ENCODE results near the gene CARD19.

Gene CARD19

DNA sequence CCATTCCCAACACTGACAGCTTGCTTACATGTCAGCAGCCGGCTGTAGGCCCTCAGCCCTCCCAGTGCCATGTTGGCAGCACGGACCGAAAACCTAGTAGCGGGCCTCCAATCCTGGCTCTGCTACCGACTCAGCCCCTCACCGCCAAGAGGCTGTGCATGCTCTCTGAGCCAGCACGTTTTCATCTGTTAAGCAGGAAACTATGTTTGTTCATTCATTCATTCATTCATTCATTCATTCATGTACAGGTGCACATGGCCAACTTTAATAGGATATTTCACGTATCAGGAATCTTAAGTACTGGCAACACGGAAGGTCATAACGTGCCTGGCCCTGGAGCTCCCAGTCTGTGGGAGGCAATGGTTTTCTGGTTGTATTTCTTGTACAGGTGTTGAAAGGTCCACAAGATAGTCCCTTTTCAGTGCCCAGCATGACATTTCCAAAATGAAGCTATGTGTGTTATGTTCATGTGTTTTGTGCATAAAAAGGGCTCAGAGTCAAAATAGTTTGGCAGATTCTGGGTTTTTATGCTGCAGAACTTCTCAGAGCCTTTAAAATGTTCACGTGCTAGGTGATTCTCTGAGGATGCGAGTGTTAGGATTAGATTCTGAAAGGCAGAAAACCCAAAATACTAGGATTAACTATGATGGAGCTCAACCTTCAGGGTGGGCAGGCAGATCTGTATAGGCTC lies 19.8 kb upstream of the CARD19 start:
- TF ChIP-seq POLR2A (IDR thresholded peaks at IDR 0.05; ENCODE audit: low read depth, low read length), result no peak
- DNase-seq (ENCODE audit: insufficient read length, low spot score) (no peak), FAIRE-seq (no peak)

DNA sequence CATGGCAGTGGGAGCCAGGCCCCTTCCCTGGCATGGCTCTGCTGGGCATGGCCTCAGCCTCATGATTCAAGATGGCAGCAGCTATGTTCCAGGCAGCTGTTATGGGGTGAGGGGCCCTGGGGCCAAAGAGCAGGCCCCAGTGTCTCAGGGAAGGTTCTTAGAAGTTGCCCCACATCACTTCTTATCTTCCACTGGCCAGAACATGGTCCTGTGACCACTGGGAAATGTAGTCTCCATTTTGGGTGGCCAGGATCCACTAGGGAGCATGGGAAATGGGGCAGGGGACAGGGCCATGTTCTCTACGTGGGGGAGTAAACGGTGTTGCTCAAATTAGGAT lies 19.3 kb upstream of the CARD19 start:
- no peak for TF ChIP-seq POLR2A (IDR thresholded peaks at IDR 0.05; ENCODE audit: low read depth, low read length)
- FAIRE-seq (no peak), DNase-seq (ENCODE audit: insufficient read length, low spot score) (no peak)

DNA sequence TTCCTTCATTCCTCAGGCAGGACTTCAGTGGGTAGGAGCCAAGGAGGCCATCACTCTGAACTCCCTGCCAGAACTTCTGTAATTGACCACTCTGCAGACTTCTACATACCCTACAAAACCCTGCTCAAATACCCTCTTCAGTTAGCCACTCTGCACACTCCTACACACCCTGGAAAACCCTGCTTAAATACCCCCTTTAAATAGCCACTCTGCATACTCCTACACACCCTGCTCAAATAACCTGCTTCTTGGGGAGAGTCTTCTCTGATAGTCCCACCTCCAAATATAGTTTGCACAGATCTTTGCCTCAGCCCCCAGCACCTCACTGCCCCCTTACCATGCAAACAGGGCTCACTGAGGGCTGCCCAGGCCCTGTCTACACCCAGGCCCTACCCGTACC lies 18.6 kb upstream of the CARD19 start:
- no peak for TF ChIP-seq POLR2A (IDR thresholded peaks at IDR 0.05; ENCODE audit: low read depth, low read length)
- DNase-seq (ENCODE audit: insufficient read length, low spot score), result no peak
- FAIRE-seq, result no peak

DNA sequence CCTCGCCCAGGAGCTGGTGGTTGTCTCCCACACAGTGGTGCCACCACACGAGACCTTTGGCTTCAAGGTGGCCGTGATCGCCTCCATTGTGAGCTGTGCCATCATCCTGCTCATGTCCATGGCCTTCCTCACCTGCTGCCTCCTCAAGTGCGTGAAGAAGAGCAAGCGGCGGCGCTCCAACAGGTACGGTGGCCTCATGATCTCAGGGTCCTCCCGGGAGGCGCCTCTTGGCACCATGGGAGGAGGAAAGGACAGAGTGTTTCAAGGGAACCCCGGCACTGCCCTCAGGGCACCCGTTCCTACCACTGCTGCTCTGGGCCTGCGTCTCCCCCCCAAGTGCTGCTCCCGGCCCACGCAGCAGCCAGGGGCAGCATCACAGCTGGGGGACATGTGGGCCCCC lies 18.2 kb upstream of the CARD19 start:
- no peak for DNase-seq (ENCODE audit: insufficient read length, low spot score)
- no peak for FAIRE-seq

DNA sequence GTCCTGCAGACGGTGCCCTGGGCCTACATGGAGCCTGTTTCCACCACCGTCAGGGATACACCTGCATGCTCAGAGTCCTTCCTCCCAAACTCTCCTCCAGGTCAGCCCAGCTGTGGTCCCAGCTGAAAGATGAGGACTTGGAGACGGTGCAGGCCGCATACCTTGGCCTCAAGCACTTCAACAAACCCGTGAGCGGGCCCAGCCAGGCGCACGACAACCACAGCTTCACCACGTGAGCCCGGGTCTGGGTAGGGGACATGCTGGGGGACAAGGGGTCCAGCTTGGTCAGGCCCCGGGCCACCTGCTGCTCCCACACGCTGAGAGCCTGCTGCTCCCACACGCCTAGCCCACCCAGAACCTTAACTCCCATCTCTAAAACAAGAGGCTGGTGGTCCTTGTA lies 16.6 kb upstream of the CARD19 start:
- no peak for TF ChIP-seq POLR2A (IDR thresholded peaks at IDR 0.05; ENCODE audit: low read depth, low read length)
- DNase-seq (ENCODE audit: insufficient read length, low spot score) (no peak), FAIRE-seq (no peak)

More for the DNA sequence above, 18.2 kb upstream of the CARD19 start:
- TF ChIP-seq POLR2A (IDR thresholded peaks at IDR 0.05; ENCODE audit: low read depth, low read length), result no peak

DNA sequence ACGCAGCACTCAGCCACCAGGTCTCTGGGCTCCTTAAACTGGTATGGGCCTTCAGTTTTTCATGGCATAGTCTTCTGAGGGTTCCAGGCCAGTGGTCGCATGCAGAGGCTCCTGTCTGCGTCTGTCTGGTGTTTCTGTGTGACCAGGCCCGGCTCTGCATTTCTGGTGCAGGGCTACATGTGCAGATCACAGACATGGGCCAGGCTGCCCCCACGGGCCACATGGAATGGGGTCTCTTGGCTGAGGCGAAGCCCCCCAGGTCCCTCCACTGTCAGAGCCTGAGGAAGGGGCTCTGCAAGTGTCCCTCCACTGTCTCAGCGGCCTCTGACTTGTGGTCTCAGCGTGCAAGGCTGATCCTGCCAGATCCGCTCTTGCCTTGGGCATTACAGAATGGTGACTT lies 15.6 kb upstream of the CARD19 start:
- DNase-seq (ENCODE audit: insufficient read length, low spot score) (no peak), FAIRE-seq (no peak)
- no peak for TF ChIP-seq POLR2A (IDR thresholded peaks at IDR 0.05; ENCODE audit: low read depth, low read length)

DNA sequence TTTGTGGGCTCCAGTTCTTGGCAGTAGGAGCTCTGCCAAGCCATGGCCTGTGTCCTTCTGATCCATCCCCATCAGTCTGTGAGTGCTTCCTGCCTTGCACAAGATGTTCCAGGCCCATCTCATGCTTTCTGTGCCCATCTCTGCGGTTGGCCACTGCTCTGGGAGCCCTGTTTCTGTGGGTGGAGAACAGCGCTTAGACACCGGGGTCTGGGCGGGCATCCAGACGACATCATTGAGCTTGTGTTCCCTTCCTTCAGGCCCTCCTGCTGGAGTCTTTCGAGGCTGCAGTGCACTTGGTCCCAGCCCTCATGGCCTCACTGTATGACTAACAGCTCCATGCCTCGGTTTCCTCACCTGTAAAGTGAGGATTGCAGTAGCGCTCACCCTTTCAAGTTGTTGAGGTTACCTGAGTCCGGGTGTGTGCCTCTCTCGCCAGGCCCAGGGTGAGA lies 14.9 kb upstream of the CARD19 start:
- no peak for FAIRE-seq
- TF ChIP-seq POLR2A (IDR thresholded peaks at IDR 0.05; ENCODE audit: low read depth, low read length), result no peak
- DNase-seq (ENCODE audit: insufficient read length, low spot score), result no peak

DNA sequence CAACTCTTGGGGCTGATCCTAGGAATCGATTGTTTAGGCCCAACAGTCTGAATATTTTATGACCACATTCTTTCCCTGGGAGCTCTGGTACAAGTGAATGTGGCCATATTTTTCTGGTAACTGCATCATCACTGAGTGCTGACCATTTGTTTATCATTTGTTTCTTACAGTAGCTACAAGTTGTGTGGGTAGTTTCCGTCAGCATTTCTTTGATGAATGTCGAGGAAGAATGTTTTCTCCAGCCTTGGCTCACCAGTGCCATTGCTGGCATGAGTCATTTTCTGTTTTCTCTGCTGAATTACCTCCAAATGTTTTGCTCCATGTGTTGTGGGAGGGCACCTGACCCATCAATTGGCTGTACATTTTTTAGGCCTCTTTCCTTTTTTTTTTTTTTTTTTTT lies 14.1 kb upstream of the CARD19 start:
- no peak for TF ChIP-seq POLR2A (IDR thresholded peaks at IDR 0.05; ENCODE audit: low read depth, low read length)
- DNase-seq (ENCODE audit: insufficient read length, low spot score) (no peak), FAIRE-seq (peak; percentile 73)

DNA sequence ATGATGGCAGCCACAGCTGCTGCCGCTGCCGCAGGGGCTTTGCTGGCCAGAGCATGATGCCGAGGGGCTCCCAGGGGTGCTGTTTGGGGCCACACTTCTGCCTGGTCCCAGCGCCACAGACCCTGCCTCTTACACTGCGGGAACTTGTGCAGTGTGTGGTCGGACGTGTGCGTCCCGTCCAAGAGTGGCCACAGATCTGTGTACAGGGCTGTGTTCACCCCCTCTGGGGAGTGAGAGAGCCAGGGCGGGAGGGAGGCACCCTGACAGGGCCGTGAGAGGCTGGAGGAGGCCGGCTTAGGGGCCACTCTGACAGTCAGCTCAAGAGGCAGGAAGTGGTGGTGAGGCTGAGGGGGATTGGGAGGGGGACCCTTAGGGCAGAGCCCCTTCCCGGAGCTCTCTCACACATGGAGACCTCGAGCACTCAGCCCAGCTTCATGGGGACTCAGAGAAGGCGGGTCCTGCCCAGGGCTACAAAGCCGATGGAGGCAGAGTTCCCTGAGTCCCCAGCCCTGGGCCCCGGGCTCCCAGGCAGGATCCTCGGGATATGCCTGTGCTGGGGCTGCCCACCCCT lies 13.1 kb upstream of the CARD19 start:
- FAIRE-seq (no peak), DNase-seq (ENCODE audit: insufficient read length, low spot score) (no peak)
- TF ChIP-seq POLR2A (IDR thresholded peaks at IDR 0.05; ENCODE audit: low read depth, low read length), result no peak

DNA sequence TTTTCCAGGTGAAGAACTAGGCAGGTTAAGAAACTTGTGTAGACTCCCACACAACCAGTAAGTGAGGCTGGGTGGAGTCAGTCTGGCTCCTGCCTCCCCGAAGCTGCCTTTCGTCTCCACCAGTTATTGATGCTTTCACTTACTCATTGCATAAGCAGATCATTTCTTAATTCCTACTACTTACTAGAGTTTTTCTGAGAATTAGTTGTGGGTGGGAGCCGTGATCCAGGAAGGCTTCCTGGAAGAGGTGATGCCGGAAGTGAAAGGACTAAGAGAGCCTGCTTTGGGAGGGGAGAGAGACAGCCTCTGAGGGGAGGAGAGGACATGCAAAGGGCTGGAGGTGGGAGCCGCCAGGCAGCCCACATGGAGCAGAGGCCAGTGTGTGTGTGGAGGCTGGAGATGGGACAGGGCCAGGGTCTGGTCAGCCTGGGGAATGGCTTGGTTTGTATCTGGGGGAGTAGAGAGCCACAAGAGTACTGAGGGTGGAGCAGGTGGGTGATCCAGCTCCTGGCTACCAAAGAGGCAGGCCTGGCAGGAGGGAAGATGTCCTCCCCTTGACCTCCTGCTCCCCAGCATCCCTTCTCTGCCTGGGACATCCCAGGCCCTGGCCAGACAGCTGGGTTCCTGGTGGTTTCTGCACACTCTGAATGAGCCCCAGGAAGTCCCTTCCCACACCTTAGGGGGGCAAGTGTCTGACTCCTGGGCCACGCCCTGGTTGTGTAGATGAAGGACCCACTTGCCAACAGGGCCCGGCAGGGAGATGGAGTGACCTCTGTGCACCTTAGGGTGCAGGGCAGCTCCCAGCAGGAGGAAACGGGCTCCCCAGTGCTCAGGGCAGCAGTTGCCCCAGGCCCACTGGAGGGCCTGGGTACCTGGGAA lies 12.2 kb upstream of the CARD19 start:
- no peak for DNase-seq (ENCODE audit: insufficient read length, low spot score)
- no peak for TF ChIP-seq POLR2A (IDR thresholded peaks at IDR 0.05; ENCODE audit: low read depth, low read length)
- FAIRE-seq, result no peak

DNA sequence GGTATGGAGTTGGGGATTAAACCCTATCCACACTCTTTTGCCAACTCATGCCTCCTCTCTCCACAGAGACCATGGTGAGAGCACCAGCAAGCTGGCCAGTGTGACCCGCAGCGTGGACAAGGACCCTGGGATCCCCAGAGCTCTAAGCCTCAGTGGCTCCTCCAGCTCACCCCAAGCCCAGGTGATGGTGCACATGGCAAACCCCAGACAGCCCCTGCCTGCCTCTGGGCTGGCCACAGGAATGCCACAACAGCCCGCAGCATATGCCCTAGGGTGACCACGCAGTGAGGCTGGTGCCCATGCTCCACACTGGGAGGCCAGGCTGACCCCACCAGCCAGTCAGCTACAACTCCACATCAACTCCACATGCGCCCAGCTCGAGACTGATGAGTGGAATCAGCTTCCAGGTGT lies 11.5 kb upstream of the CARD19 start:
- TF ChIP-seq POLR2A (IDR thresholded peaks at IDR 0.05; ENCODE audit: low read depth, low read length), result no peak
- FAIRE-seq, result no peak
- no peak for DNase-seq (ENCODE audit: insufficient read length, low spot score)

DNA sequence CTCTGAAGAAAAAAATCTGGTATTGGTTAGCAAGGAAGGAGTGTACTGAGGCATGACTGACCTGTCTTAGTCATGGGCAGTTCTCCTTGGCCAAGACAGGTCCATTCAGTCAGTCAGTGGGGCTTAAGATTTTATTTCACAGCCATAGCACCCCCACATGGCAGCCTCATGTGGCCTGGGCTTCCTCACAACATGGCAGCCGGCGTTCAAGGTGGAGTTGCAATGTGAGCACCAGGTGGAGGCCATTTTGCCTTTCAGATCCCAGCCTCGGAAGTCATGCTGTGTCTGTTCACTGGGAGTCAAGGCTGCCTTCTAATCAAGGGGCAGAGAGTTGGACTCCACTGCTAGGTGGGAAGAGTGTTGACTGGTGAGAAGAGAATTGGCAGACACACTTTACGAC lies 10.3 kb upstream of the CARD19 start:
- TF ChIP-seq POLR2A (IDR thresholded peaks at IDR 0.05; ENCODE audit: low read depth, low read length), result no peak
- FAIRE-seq (no peak), DNase-seq (ENCODE audit: insufficient read length, low spot score) (no peak)

DNA sequence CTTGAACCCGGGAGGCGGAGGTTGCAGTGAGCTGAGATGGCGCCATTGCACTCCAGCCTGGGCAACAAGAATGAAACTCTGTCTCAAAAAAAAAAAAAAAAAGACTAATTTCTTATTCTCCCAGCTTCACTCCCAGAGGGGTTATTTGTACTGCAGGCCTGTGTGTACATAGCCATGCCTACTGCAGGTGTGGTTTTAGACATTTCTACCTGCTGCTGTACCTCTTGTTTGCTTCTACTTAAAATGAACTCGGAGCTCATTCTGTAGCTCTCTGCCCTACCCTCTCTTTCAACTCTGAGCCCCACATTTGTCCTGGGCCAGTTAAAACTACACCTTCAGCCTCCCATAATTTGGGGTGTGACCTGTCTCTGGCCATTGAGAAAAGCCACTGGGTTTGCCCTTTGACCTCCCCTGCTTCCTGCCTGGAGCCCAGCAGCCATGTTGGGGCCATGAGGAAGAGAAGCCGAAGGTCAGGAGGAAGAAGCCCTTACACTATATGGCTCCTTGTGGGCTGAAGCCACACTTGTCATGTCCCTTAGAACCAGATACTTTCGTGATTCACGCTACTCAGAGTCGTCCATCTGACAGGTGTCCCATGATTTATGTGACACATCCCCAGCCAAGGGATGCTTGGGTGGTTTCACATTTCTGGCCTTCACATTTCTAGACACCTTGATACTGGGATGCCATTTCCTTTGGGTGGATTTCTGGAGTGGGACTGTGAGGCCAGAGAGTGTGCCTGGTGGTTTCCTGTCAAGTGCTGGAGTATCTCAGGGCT lies 9.4 kb upstream of the CARD19 start:
- no peak for FAIRE-seq
- TF ChIP-seq POLR2A (IDR thresholded peaks at IDR 0.05; ENCODE audit: low read depth, low read length), result no peak

More for the DNA sequence above, 9.4 kb upstream of the CARD19 start:
- DNase-seq (ENCODE audit: insufficient read length, low spot score), result no peak

Data from H54 (cell line).